ENCODE results near the gene SLC4A7.
"Not testable (repeated sequence)": the region's sequence is repeated elsewhere in the genome, so short reads cannot be mapped to it uniquely, and the experiment has no call there.

GRCh38 chr3:27531193-27531751 lies 47.1 kb upstream of the SLC4A7 start:
- TF ChIP-seq CTCF (tag by site-specific recombination; IDR thresholded peaks at IDR 0.05); ZBTB6 (tag by site-specific recombination; IDR thresholded peaks at IDR 0.05); ZNF639 (tag by site-specific recombination; IDR thresholded peaks at IDR 0.05); ZNF513 (tag by site-specific recombination; IDR thresholded peaks at IDR 0.05); RBAK (tag by site-specific recombination; IDR thresholded peaks at IDR 0.05); ZNF530 (tag by site-specific recombination; IDR thresholded peaks at IDR 0.05; ENCODE audit: low read depth); ZNF24 (tag by site-specific recombination; IDR thresholded peaks at IDR 0.05); ZNF768 (tag by site-specific recombination; IDR thresholded peaks at IDR 0.05); REST (tag by site-specific recombination; IDR thresholded peaks at IDR 0.05); ZNF777 (tag by site-specific recombination; IDR thresholded peaks at IDR 0.05; ENCODE audit: borderline replicate concordance); ZFP69B (tag by site-specific recombination; IDR thresholded peaks at IDR 0.05): not testable (repeated sequence)
